Eye (tissue), 1 donor: ENCODE data around the gene FRMPD1.
"Not testable (repeated sequence)": the region's sequence is repeated elsewhere in the genome, so short reads cannot be mapped to it uniquely, and the experiment has no call there.

ENCODE experiments used
- DNase-seq: peaks from one replicate; pipeline ENCODE4 v3.0.0-alpha.2; 2015

FRMPD1 gene

GRCh38 chr9:37650873-37651768 is at the start of gene FRMPD1:
FRMPD1 (plus strand) TSS chr9:37650954; CDS start chr9:37692642, 41,688 bp downstream.
- peak; percentile 87 for DNase-seq

- not testable (repeated sequence) for DNase-seq
Measured at GRCh38 chr9:37602061-37602460, 48.7 kb upstream of the FRMPD1 start.

- no peak for DNase-seq
Measured at GRCh38 chr9:37602817-37603216, 47.9 kb upstream of the FRMPD1 start.

GRCh38 chr9:37604296-37604695 is 46.5 kb upstream of the FRMPD1 start:
- no peak for DNase-seq

GRCh38 chr9:37608250-37608649 is 42.5 kb upstream of the FRMPD1 start:
- no peak for DNase-seq

- no peak for DNase-seq
Measured at GRCh38 chr9:37609735-37610397, 40.9 kb upstream of the FRMPD1 start.

GRCh38 chr9:37611014-37611413 is 39.7 kb upstream of the FRMPD1 start:
- DNase-seq = no peak

- peak; percentile 30 for DNase-seq
Measured at GRCh38 chr9:37611961-37612360, 38.8 kb upstream of the FRMPD1 start.

- DNase-seq = peak; percentile 4
Measured at GRCh38 chr9:37617161-37617560, 33.6 kb upstream of the FRMPD1 start.

GRCh38 chr9:37617832-37618231 is 32.9 kb upstream of the FRMPD1 start:
- DNase-seq = peak; percentile 87

GRCh38 chr9:37618817-37619216 is 31.9 kb upstream of the FRMPD1 start:
- DNase-seq = peak; percentile 27

- DNase-seq = peak; percentile 12
Measured at GRCh38 chr9:37619806-37620205, 30.9 kb upstream of the FRMPD1 start.

- DNase-seq = no peak
Measured at GRCh38 chr9:37620396-37620795, 30.4 kb upstream of the FRMPD1 start.

- DNase-seq = peak; percentile 37
Measured at GRCh38 chr9:37621273-37622121, 29.3 kb upstream of the FRMPD1 start.

GRCh38 chr9:37622462-37622861 is 28.3 kb upstream of the FRMPD1 start:
- DNase-seq = no peak

- DNase-seq = no peak
Measured at GRCh38 chr9:37623267-37623666, 27.5 kb upstream of the FRMPD1 start.

- DNase-seq = no peak
Measured at GRCh38 chr9:37624073-37624472, 26.7 kb upstream of the FRMPD1 start.

GRCh38 chr9:37625036-37625757 is 25.6 kb upstream of the FRMPD1 start:
- no peak for DNase-seq

GRCh38 chr9:37625758-37626147 is 25.0 kb upstream of the FRMPD1 start:
- DNase-seq = no peak

GRCh38 chr9:37626708-37627292 is 24.0 kb upstream of the FRMPD1 start:
- no peak for DNase-seq

GRCh38 chr9:37632479-37632878 is 18.3 kb upstream of the FRMPD1 start:
- no peak for DNase-seq

- no peak for DNase-seq
Measured at GRCh38 chr9:37635808-37636207, 14.9 kb upstream of the FRMPD1 start.
